DMS153 treated with DMSO at 0.1 percent for 48 hours (cell line): ENCODE measurements around the gene ABHD6.

Experiments
- DNase-seq: peaks from one replicate; lab custom pipeline; 2025; ENCODE audit not compliant: unreplicated experiment; lab: John Stamatoyannopoulos, UW

The ABHD6 gene

GRCh38 chr3:58307639-58308215 lies 70.1 kb downstream of the ABHD6 start:
- DNase-seq: no peak

- no peak for DNase-seq
Measured at GRCh38 chr3:58308728-58309127, 71.1 kb downstream of the ABHD6 start.

GRCh38 chr3:58317811-58318210 lies 80.2 kb downstream of the ABHD6 start:
- no peak for DNase-seq

- no peak for DNase-seq
Measured at GRCh38 chr3:58321791-58322190, 84.2 kb downstream of the ABHD6 start.

- no peak for DNase-seq
Measured at GRCh38 chr3:58322793-58323192, 85.2 kb downstream of the ABHD6 start.

- DNase-seq: no peak
Measured at GRCh38 chr3:58323529-58324390, 86.2 kb downstream of the ABHD6 start.

- DNase-seq: no peak
Measured at GRCh38 chr3:58324391-58325390, 87.1 kb downstream of the ABHD6 start.

GRCh38 chr3:58325525-58325992 lies 88.0 kb downstream of the ABHD6 start:
- DNase-seq: no peak

GRCh38 chr3:58326267-58326900 lies 88.8 kb downstream of the ABHD6 start:
- no peak for DNase-seq

- no peak for DNase-seq
Measured at GRCh38 chr3:58329150-58329921, 91.7 kb downstream of the ABHD6 start.

- DNase-seq: no peak
Measured at GRCh38 chr3:58329922-58330413, 92.4 kb downstream of the ABHD6 start.

GRCh38 chr3:58331593-58332152 lies 94.1 kb downstream of the ABHD6 start:
- no peak for DNase-seq

GRCh38 chr3:58332575-58333188 lies 95.1 kb downstream of the ABHD6 start, which contains the start of gene PXK:
TSS of gene PXK (plus strand) at chr3:58332892. CDS start at chr3:58332989, 97 bp downstream.
- DNase-seq: no peak

- DNase-seq: no peak
Measured at GRCh38 chr3:58333206-58334012, 95.8 kb downstream of the ABHD6 start.

GRCh38 chr3:58334013-58334321 lies 96.4 kb downstream of the ABHD6 start:
- no peak for DNase-seq

- DNase-seq: no peak
Measured at GRCh38 chr3:58334506-58334884, 96.9 kb downstream of the ABHD6 start.

- no peak for DNase-seq
Measured at GRCh38 chr3:58335652-58335947, 98.0 kb downstream of the ABHD6 start.

- no peak for DNase-seq
Measured at GRCh38 chr3:58336135-58336882, 98.7 kb downstream of the ABHD6 start.
